Measurements from ENCODE around the gene FOXP1. TPM values are rescaled to one million over a fixed set of nuclear protein-coding genes. Genes with fewer than 3 reads are reported as not detected.

Gene FOXP1
- total and polyA plus RNA-seq, 4 donors = 4.9 to 35.4 (median 32.0) TPM

GRCh38 chr3:71416876-71417275 lies 166.7 kb downstream of the FOXP1 start:
- WGBS = 80% methylated on average over 8 of the region's 8 CpGs
- H3K27me3 ChIP-seq (ENCODE audit: control insufficient read depth in 4 of 4, insufficient read depth in 4 of 4, low read length in 3 of 4) = no peaks in the 10 kb centered on the region
- H3K36me3 ChIP-seq (ENCODE audit: control insufficient read depth in 4 of 4, insufficient read depth in 3 of 4, low read depth in 1 of 4, low read length in 3 of 4) = no peaks in the 10 kb centered on the region
- H3K9me3 ChIP-seq (ENCODE audit: control insufficient read depth in 4 of 4, low read length in 3 of 4) = no peaks in the 10 kb centered on the region
- peaks cover 0 to 3% (median under 1%) of the 10 kb centered on the region in 4 donors for H3K4me1 ChIP-seq (ENCODE audit: control insufficient read depth in 4 of 4, insufficient read depth in 4 of 4, low read length in 3 of 4)
- no peak overlapping the region for H3K4me3 ChIP-seq (ENCODE audit: low read depth in 1 of 3, low read length in 3 of 3)
- no peak overlapping the region for H3K9ac ChIP-seq (ENCODE audit: low read depth in 1 of 2, low read length in 2 of 2)
- TF ChIP-seq, protein P1, sequence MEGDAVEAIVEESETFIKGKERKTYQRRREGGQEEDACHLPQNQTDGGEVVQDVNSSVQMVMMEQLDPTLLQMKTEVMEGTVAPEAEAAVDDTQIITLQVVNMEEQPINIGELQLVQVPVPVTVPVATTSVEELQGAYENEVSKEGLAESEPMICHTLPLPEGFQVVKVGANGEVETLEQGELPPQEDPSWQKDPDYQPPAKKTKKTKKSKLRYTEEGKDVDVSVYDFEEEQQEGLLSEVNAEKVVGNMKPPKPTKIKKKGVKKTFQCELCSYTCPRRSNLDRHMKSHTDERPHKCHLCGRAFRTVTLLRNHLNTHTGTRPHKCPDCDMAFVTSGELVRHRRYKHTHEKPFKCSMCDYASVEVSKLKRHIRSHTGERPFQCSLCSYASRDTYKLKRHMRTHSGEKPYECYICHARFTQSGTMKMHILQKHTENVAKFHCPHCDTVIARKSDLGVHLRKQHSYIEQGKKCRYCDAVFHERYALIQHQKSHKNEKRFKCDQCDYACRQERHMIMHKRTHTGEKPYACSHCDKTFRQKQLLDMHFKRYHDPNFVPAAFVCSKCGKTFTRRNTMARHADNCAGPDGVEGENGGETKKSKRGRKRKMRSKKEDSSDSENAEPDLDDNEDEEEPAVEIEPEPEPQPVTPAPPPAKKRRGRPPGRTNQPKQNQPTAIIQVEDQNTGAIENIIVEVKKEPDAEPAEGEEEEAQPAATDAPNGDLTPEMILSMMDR (IDR thresholded peaks at IDR 0.05; ENCODE audit: low read depth, low read length, missing input control) = peak; percentile 11
- TF ChIP-seq ZBTB33 (IDR thresholded peaks at IDR 0.05) (no peak), NR2F2 (IDR thresholded peaks at IDR 0.05) (no peak), GABPA (IDR thresholded peaks at IDR 0.05 in 1 of 2, conservative IDR thresholded peaks at IDR 0.05 in 1 of 2) (no peak), HNF4G (IDR thresholded peaks at IDR 0.05) (no peak), FOXA2 (IDR thresholded peaks at IDR 0.05) (no peak), YY1 (IDR thresholded peaks at IDR 0.05) (no peak), TAF1 (conservative IDR thresholded peaks at IDR 0.05) (no peak), RAD21 (IDR thresholded peaks at IDR 0.05) (peak in 1 of 2 donors; percentile 48), FOXA1 (IDR thresholded peaks at IDR 0.05) (no peak), EGR1 (IDR thresholded peaks at IDR 0.05; ENCODE audit: low read depth in 2 of 2) (no peak), RXRA (IDR thresholded peaks at IDR 0.05) (no peak), MAX (IDR thresholded peaks at IDR 0.05) (no peak), JUND (IDR thresholded peaks at IDR 0.05) (no peak)
- TF ChIP-seq, protein P2, sequence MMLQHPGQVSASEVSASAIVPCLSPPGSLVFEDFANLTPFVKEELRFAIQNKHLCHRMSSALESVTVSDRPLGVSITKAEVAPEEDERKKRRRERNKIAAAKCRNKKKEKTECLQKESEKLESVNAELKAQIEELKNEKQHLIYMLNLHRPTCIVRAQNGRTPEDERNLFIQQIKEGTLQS (IDR thresholded peaks at IDR 0.05) = no peak
- no peak overlapping the region for H3K27ac ChIP-seq (ENCODE audit: low read depth in 1 of 2, low read length in 2 of 2)
- no peak for DNase-seq (ENCODE audit: low spot score)

GRCh38 chr3:71415681-71416122 lies 167.8 kb downstream of the FOXP1 start:
- peaks cover 0 to 3% (median under 1%) of the 10 kb centered on the region in 4 donors for H3K4me1 ChIP-seq (ENCODE audit: control insufficient read depth in 4 of 4, insufficient read depth in 4 of 4, low read length in 3 of 4)
- no peak overlapping the region for H3K4me3 ChIP-seq (ENCODE audit: low read depth in 1 of 3, low read length in 3 of 3)
- H3K9ac ChIP-seq (ENCODE audit: low read depth in 1 of 2, low read length in 2 of 2) = no peak overlapping the region
- no peaks in the 10 kb centered on the region for H3K27me3 ChIP-seq (ENCODE audit: control insufficient read depth in 4 of 4, insufficient read depth in 4 of 4, low read length in 3 of 4)
- WGBS = 80% methylated on average over 2 of the region's 2 CpGs
- TF ChIP-seq ZBTB33 (IDR thresholded peaks at IDR 0.05) = no peak
- TF ChIP-seq FOXA2 (IDR thresholded peaks at IDR 0.05) = no peak
- no peak for TF ChIP-seq SP1 (IDR thresholded peaks at IDR 0.05)
- TF ChIP-seq, protein P2 (IDR thresholded peaks at IDR 0.05) = no peak
- TF ChIP-seq RAD21 (IDR thresholded peaks at IDR 0.05) = no peak
- no peak for TF ChIP-seq MAX (IDR thresholded peaks at IDR 0.05)
- TF ChIP-seq EGR1 (IDR thresholded peaks at IDR 0.05; ENCODE audit: low read depth in 2 of 2) = no peak
- no peak for TF ChIP-seq YY1 (IDR thresholded peaks at IDR 0.05)
- TF ChIP-seq GABPA (IDR thresholded peaks at IDR 0.05 in 1 of 2, conservative IDR thresholded peaks at IDR 0.05 in 1 of 2) = no peak
- TF ChIP-seq FOXA1 (IDR thresholded peaks at IDR 0.05) = no peak
- TF ChIP-seq, protein P3, sequence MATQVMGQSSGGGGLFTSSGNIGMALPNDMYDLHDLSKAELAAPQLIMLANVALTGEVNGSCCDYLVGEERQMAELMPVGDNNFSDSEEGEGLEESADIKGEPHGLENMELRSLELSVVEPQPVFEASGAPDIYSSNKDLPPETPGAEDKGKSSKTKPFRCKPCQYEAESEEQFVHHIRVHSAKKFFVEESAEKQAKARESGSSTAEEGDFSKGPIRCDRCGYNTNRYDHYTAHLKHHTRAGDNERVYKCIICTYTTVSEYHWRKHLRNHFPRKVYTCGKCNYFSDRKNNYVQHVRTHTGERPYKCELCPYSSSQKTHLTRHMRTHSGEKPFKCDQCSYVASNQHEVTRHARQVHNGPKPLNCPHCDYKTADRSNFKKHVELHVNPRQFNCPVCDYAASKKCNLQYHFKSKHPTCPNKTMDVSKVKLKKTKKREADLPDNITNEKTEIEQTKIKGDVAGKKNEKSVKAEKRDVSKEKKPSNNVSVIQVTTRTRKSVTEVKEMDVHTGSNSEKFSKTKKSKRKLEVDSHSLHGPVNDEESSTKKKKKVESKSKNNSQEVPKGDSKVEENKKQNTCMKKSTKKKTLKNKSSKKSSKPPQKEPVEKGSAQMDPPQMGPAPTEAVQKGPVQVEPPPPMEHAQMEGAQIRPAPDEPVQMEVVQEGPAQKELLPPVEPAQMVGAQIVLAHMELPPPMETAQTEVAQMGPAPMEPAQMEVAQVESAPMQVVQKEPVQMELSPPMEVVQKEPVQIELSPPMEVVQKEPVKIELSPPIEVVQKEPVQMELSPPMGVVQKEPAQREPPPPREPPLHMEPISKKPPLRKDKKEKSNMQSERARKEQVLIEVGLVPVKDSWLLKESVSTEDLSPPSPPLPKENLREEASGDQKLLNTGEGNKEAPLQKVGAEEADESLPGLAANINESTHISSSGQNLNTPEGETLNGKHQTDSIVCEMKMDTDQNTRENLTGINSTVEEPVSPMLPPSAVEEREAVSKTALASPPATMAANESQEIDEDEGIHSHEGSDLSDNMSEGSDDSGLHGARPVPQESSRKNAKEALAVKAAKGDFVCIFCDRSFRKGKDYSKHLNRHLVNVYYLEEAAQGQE (IDR thresholded peaks at IDR 0.05) = no peak
- TF ChIP-seq NR2F2 (IDR thresholded peaks at IDR 0.05) = no peak
- TF ChIP-seq RXRA (IDR thresholded peaks at IDR 0.05) = no peak
- TF ChIP-seq TAF1 (conservative IDR thresholded peaks at IDR 0.05) = no peak
- H3K27ac ChIP-seq (ENCODE audit: low read depth in 1 of 2, low read length in 2 of 2) = no peak overlapping the region
- H3K9me3 ChIP-seq (ENCODE audit: control insufficient read depth in 4 of 4, low read length in 3 of 4) = no peaks in the 10 kb centered on the region
- no peak for DNase-seq (ENCODE audit: low spot score)
- H3K36me3 ChIP-seq (ENCODE audit: control insufficient read depth in 4 of 4, insufficient read depth in 3 of 4, low read depth in 1 of 4, low read length in 3 of 4) = no peaks in the 10 kb centered on the region
